SK-N-SH (cell line): Measurements from ENCODE around the gene PHF3. TPM values are rescaled to one million over a fixed set of nuclear protein-coding genes. Genes with fewer than 3 reads are reported as not detected.

Experiments
- CTCF ChIA-PET: fragments of 300-600, 350-600 bp; formaldehyde crosslinking; extraction: SDS; loops from one replicate; lab custom pipeline; 2021; lab: Yijun Ruan, JAX
- POLR2A ChIA-PET: fragments of 350-600 bp; sonication (Branson Sonifier 250); formaldehyde crosslinking; extraction: SDS; loops from one replicate; lab custom pipeline; 2020; ENCODE audit warnings: antibody characterized with exemption, inconsistent platforms; lab: Yijun Ruan, JAX
- DNase-seq: peaks from one replicate; pipeline ENCODE4 v3.0.0; 2012
- H2AFZ ChIP-seq: fragments of 200-600 bp; sonication (generic); 2 replicates; pipeline ENCODE4 v1.8.1; 2016; ENCODE audit warnings: antibody characterized with exemption, mild to moderate bottlenecking, low read depth
- H3F3A ChIP-seq: fragments of 200-600 bp; sonication (generic); replicated peaks from 2 replicates; pipeline ENCODE3; 2016; ENCODE audit warnings: antibody characterized with exemption, mild to moderate bottlenecking; ENCODE audit not compliant: insufficient read depth
- H3K27ac ChIP-seq, 2 experiments: fragments of 200-500 bp in 1 of 2; fragments of 200-600 bp in 1 of 2; sonication (Bioruptor generic) in 1 of 2; sonication (generic), shearing (Covaris generic) in 1 of 2; 2 replicates each; pipeline versions ENCODE4 v1.5.1 to v1.6.1; 2014 to 2016; ENCODE audit warnings: low read depth in 2 of 2, inconsistent platforms in 1 of 2, low read length in 1 of 2, mild to moderate bottlenecking in 1 of 2, mixed read lengths in 1 of 2
- H3K27me3 ChIP-seq: fragments of 200-600 bp; sonication (generic), shearing (Covaris generic); 2 replicates; pipeline ENCODE4 v1.6.1; 2016; ENCODE audit warnings: mixed run types; ENCODE audit not compliant: insufficient read depth
- H3K36me3 ChIP-seq, 2 experiments: fragments of 200-500 bp in 1 of 2; fragments of 200-600 bp in 1 of 2; sonication (Bioruptor generic) in 1 of 2; sonication (generic) in 1 of 2; replicated peaks in 1 of 2; 2 replicates each; pipeline versions ENCODE3 to v1.5.1; 2014 to 2016; ENCODE audit warnings: low read length in 1 of 2, mild to moderate bottlenecking in 1 of 2; ENCODE audit not compliant: insufficient read depth in 2 of 2, control insufficient read depth in 1 of 2
- H3K4me1 ChIP-seq, 2 experiments: fragments of 200-500 bp in 1 of 2; fragments of 200-600 bp in 1 of 2; sonication (Bioruptor generic) in 1 of 2; sonication (generic), shearing (Covaris generic) in 1 of 2; 2 replicates each; pipeline versions ENCODE4 v1.5.1 to v1.6.1; 2014 to 2016; ENCODE audit warnings: low read depth in 1 of 2, low read length in 1 of 2, mixed run types in 1 of 2; ENCODE audit not compliant: insufficient read depth in 2 of 2, control insufficient read depth in 1 of 2
- H3K4me2 ChIP-seq: fragments of 200-600 bp; sonication (generic), shearing (Covaris generic); 2 replicates; pipeline ENCODE4 v1.6.1; 2017; ENCODE audit warnings: mixed run types
- H3K4me3 ChIP-seq, 2 experiments: fragments of 200-500 bp in 1 of 2; fragments of 200-600 bp in 1 of 2; sonication (Bioruptor generic) in 1 of 2; sonication (generic), shearing (Covaris generic) in 1 of 2; 2 replicates each; pipeline versions ENCODE4 v1.5.1 to v1.8.1; 2014 to 2016; ENCODE audit warnings: low read depth in 2 of 2, inconsistent platforms in 1 of 2, low read length in 1 of 2, mild to moderate bottlenecking in 1 of 2, mixed read lengths in 1 of 2, moderate library complexity in 1 of 2
- H3K79me2 ChIP-seq: fragments of 200-600 bp; sonication (generic); 2 replicates; pipeline ENCODE4 v1.8.1; 2017; ENCODE audit warnings: mild to moderate bottlenecking; ENCODE audit not compliant: insufficient read depth
- H3K9ac ChIP-seq: fragments of 200-600 bp; sonication (generic); 2 replicates; pipeline ENCODE4 v1.6.1; 2017; ENCODE audit warnings: mixed run types
- H3K9me2 ChIP-seq: fragments of 200-600 bp; sonication (generic); 2 replicates; pipeline ENCODE4 v1.6.1; 2017; ENCODE audit warnings: mixed run types
- H3K9me3 ChIP-seq: fragments of 200-600 bp; sonication (generic); 2 replicates; pipeline ENCODE4 v1.6.1; 2017; ENCODE audit warnings: mixed run types, mild to moderate bottlenecking, moderate library complexity
- H4K20me1 ChIP-seq: fragments of 200-600 bp; sonication (generic); 2 replicates; pipeline ENCODE4 v1.6.1; 2017; ENCODE audit warnings: mild to moderate bottlenecking, mixed run types; ENCODE audit not compliant: insufficient read depth
- CHD2 ChIP-seq: fragments of 150-350 bp; IDR thresholded peaks from 2 replicates; pipeline ENCODE4 v1.6.1; 2018; ENCODE audit warnings: low read length; ENCODE audit not compliant: partially characterized antibody
- EP300 ChIP-seq, 2 experiments: IDR thresholded peaks; 2 replicates each; pipeline versions ENCODE4 v1.4.0 to v1.6.1; 2012; ENCODE audit warnings: borderline replicate concordance in 1 of 2, low read depth in 1 of 2, low read length in 1 of 2
- EZH2phosphoT487 ChIP-seq: fragments of 200-600 bp; sonication (generic); IDR thresholded peaks from 2 replicates; pipeline ENCODE4 v1.6.1; 2017; ENCODE audit warnings: low read depth, mixed run types, mild to moderate bottlenecking, antibody characterized with exemption, moderate library complexity, borderline replicate concordance
- FOSL2 ChIP-seq: IDR thresholded peaks from 2 replicates; pipeline ENCODE4 v1.4.0; 2012; ENCODE audit warnings: low read depth, mild to moderate bottlenecking, moderate library complexity, borderline replicate concordance
- FOXM1 ChIP-seq: IDR thresholded peaks from 2 replicates; pipeline ENCODE4 v1.4.0; 2012; ENCODE audit warnings: low read depth, mild to moderate bottlenecking
- GATA2 ChIP-seq: sonication (generic); formaldehyde crosslinking; IDR thresholded peaks from 2 replicates; pipeline ENCODE4 v1.5.0; 2020; ENCODE audit warnings: mild to moderate bottlenecking, missing genetic modification reagents
- JUND ChIP-seq: IDR thresholded peaks from 2 replicates; pipeline ENCODE4 v1.4.0; 2012
- MAX ChIP-seq: IDR thresholded peaks from 2 replicates; pipeline ENCODE4 v1.4.0; 2012; ENCODE audit warnings: low read depth
- NRF1 ChIP-seq: IDR thresholded peaks from 2 replicates; pipeline ENCODE4 v1.6.1; 2012; ENCODE audit warnings: low read depth, mild to moderate bottlenecking, low read length
- RAD21 ChIP-seq: IDR thresholded peaks from 2 replicates; pipeline ENCODE4 v1.6.1; 2012; ENCODE audit warnings: mild to moderate bottlenecking, low read length
- RXRA ChIP-seq: IDR thresholded peaks from 2 replicates; pipeline ENCODE4 v1.4.0; 2012; ENCODE audit warnings: low read depth, mild to moderate bottlenecking, borderline replicate concordance
- SMC3 ChIP-seq: IDR thresholded peaks from 2 replicates; pipeline ENCODE4 v1.6.1; 2012; ENCODE audit warnings: low read depth, low read length, improper control_type of control experiment
- TAF1 ChIP-seq: IDR thresholded peaks from 2 replicates; pipeline ENCODE4 v1.6.1; 2012; ENCODE audit warnings: low read depth, mild to moderate bottlenecking, low read length, moderate library complexity, borderline replicate concordance
- TCF12 ChIP-seq: IDR thresholded peaks from 2 replicates; pipeline ENCODE4 v1.4.0; 2012
- YY1 ChIP-seq: IDR thresholded peaks from 2 replicates; pipeline ENCODE4 v1.4.0; 2012; ENCODE audit warnings: low read depth, mild to moderate bottlenecking
- whole genome bisulfite sequencing: methylation state at CpG from one replicate; pipeline ENCODE4 v1.1.6; 2017; ENCODE audit warnings: low lambda C conversion rate; 5-methylcytosine and 5-hydroxymethylcytosine counted together
- polyA plus RNA-seq, 3 experiments: library from polyadenylated mRNA; depleted of rRNA; stranded (reverse); fragments of >200 nt; gene quantifications; 2 replicates each; pipeline ENCODE4 v1.2.3, GENCODE V29; 2012
- TF ChIP-seq, protein P1 (sequence below): IDR thresholded peaks from 2 replicates; pipeline ENCODE4 v1.6.1; 2012; ENCODE audit warnings: mild to moderate bottlenecking, low read depth, low read length, moderate library complexity
- TF ChIP-seq, protein P2 (sequence below): fragments of 200-600 bp; sonication (generic); IDR thresholded peaks from 2 replicates; pipeline ENCODE4 v1.6.1; 2017; ENCODE audit warnings: antibody characterized with exemption, mild to moderate bottlenecking, moderate library complexity

The PHF3 gene
- polyA plus RNA-seq, 1 of the 3 experiments (the other 2 are of a cell fraction), result 4.4 TPM

- no peaks in the 10 kb centered on the region; a peak in 1 of 4 replicates for H3K4me1 ChIP-seq
- ChIA-PET POLR2A (no interaction called here), CTCF (interaction anchor here (0.7 to 2.5 kb wide), 21 partner anchors 9 to 245 kb away, joined by 3 to 25 read pairs (median 5); no protein-coding TSS in a partner anchor)
- H3K4me2 ChIP-seq, result peak overlapping the region; percentile 83
- H3K4me3 ChIP-seq, result peak overlapping the region; percentile 67 to 77
- H3K9me3 ChIP-seq, result no peaks in the 10 kb centered on the region
- TF ChIP-seq GATA2 (CRISPR knock-in tag) (no peak), FOSL2 (0 out of 2 replicates have a peak, but pooled peaks have one; percentile 2)
- H3K27ac ChIP-seq, result peak overlapping the region in 1 of 2 experiments; percentile 76; a peak in 1 of 4 replicates
- no peaks in the 10 kb centered on the region for H3K79me2 ChIP-seq
- 26% methylated on average over 6 of the region's 6 CpGs for WGBS
- no peaks in the 10 kb centered on the region for H3K27me3 ChIP-seq
- H3K9me2 ChIP-seq, result no peaks in the 10 kb centered on the region
- no peaks in the 10 kb centered on the region for H4K20me1 ChIP-seq
- no peak for DNase-seq
- H3F3A ChIP-seq, result no peaks in the 10 kb centered on the region
- peak overlapping the region; percentile 22; the same call in 1 of the 2 replicates for H3K9ac ChIP-seq
- H2AFZ ChIP-seq, result peak overlapping the region; percentile 98
- no peaks in the 10 kb centered on the region for H3K36me3 ChIP-seq
Measured at GRCh38 chr6:63597141-63598048, 38.2 kb upstream of the PHF3 start.

- WGBS, result under 1% methylated on average over 22 of the region's 23 CpGs
- no peaks in the 10 kb centered on the region for H3K9me3 ChIP-seq
- no peaks in the 10 kb centered on the region for H3K9me2 ChIP-seq
- DNase-seq, result peak; percentile 78
- no peaks in the 10 kb centered on the region for H4K20me1 ChIP-seq
- peak overlapping the region; percentile 67 to 77 for H3K4me3 ChIP-seq
- H3K36me3 ChIP-seq, result no peaks in the 10 kb centered on the region
- peak overlapping the region; percentile 83 for H3K4me2 ChIP-seq
- peak overlapping the region in 1 of 2 experiments; percentile 76; a peak in 2 of 4 replicates for H3K27ac ChIP-seq
- no peaks in the 10 kb centered on the region for H3F3A ChIP-seq
- ChIA-PET POLR2A (interaction anchor here (1.1 to 1.6 kb wide), 2 partner anchors 38 to 166 kb away, joined by 4 to 7 read pairs; partner anchors contain the start of gene PHF3), CTCF (interaction anchor here (0.5 to 2.8 kb wide), 42 partner anchors 8 to 246 kb away, joined by 3 to 26 read pairs (median 5); partner anchors contain the start of gene PHF3)
- no peaks in the 10 kb centered on the region; a peak in 1 of 4 replicates for H3K4me1 ChIP-seq
- peak overlapping the region; percentile 22; the same call in 1 of the 2 replicates for H3K9ac ChIP-seq
- no peaks in the 10 kb centered on the region for H3K27me3 ChIP-seq
- no peaks in the 10 kb centered on the region for H3K79me2 ChIP-seq
- H2AFZ ChIP-seq, result peak overlapping the region; percentile 98
- TF ChIP-seq TAF1 (no peak), EP300 (IDR thresholded peaks at IDR 0.05; ENCODE audit: borderline replicate concordance in 1 of 2, low read depth in 1 of 2, low read length in 1 of 2) (no peak), RAD21 (peak; percentile 72), MAX (no peak), GATA2 (CRISPR knock-in tag) (no peak), SMC3 (peak; percentile 68), YY1 (0 out of 2 replicates have a peak, but pooled peaks have one; percentile 38), NRF1 (no peak), TCF12 (no peak), CHD2 (peak; percentile 20), FOSL2 (no peak), RXRA (no peak), EZH2phosphoT487 (no peak), FOXM1 (no peak), JUND (no peak)
- TF ChIP-seq, protein P1, sequence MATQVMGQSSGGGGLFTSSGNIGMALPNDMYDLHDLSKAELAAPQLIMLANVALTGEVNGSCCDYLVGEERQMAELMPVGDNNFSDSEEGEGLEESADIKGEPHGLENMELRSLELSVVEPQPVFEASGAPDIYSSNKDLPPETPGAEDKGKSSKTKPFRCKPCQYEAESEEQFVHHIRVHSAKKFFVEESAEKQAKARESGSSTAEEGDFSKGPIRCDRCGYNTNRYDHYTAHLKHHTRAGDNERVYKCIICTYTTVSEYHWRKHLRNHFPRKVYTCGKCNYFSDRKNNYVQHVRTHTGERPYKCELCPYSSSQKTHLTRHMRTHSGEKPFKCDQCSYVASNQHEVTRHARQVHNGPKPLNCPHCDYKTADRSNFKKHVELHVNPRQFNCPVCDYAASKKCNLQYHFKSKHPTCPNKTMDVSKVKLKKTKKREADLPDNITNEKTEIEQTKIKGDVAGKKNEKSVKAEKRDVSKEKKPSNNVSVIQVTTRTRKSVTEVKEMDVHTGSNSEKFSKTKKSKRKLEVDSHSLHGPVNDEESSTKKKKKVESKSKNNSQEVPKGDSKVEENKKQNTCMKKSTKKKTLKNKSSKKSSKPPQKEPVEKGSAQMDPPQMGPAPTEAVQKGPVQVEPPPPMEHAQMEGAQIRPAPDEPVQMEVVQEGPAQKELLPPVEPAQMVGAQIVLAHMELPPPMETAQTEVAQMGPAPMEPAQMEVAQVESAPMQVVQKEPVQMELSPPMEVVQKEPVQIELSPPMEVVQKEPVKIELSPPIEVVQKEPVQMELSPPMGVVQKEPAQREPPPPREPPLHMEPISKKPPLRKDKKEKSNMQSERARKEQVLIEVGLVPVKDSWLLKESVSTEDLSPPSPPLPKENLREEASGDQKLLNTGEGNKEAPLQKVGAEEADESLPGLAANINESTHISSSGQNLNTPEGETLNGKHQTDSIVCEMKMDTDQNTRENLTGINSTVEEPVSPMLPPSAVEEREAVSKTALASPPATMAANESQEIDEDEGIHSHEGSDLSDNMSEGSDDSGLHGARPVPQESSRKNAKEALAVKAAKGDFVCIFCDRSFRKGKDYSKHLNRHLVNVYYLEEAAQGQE, result 0 out of 2 replicates have a peak, but pooled peaks have one; percentile 8
- TF ChIP-seq, protein P2, sequence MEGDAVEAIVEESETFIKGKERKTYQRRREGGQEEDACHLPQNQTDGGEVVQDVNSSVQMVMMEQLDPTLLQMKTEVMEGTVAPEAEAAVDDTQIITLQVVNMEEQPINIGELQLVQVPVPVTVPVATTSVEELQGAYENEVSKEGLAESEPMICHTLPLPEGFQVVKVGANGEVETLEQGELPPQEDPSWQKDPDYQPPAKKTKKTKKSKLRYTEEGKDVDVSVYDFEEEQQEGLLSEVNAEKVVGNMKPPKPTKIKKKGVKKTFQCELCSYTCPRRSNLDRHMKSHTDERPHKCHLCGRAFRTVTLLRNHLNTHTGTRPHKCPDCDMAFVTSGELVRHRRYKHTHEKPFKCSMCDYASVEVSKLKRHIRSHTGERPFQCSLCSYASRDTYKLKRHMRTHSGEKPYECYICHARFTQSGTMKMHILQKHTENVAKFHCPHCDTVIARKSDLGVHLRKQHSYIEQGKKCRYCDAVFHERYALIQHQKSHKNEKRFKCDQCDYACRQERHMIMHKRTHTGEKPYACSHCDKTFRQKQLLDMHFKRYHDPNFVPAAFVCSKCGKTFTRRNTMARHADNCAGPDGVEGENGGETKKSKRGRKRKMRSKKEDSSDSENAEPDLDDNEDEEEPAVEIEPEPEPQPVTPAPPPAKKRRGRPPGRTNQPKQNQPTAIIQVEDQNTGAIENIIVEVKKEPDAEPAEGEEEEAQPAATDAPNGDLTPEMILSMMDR, result peak; percentile 96
Measured at GRCh38 chr6:63598049-63599036, 37.3 kb upstream of the PHF3 start.
